BLaER1 treated with 17β-estradiol and CSF1 and Interleukin-3, amounts not matched to agents 10 nM and 100 nM (cell line): ENCODE measurements around the gene BPIFB2.
A peak's percentile ranks its signal among the peaks of the same experiment; 100 is the strongest.

ENCODE experiments used
- H3K27ac ChIP-seq, 11 experiments: shearing (Covaris generic); formaldehyde crosslinking; 2 replicates each; pipeline ENCODE4 v1.8.1; 2022
- H3K27me3 ChIP-seq, 11 experiments: shearing (Covaris generic); formaldehyde crosslinking; 2 replicates each; pipeline ENCODE4 v1.8.1; 2022
- H3K36me3 ChIP-seq, 11 experiments: shearing (Covaris generic); formaldehyde crosslinking; 2 replicates each; pipeline ENCODE4 v1.8.1; 2022
- H3K4me1 ChIP-seq, 10 experiments: shearing (Covaris generic); formaldehyde crosslinking; 2 replicates each; pipeline ENCODE4 v1.8.1; 2022
- H3K4me2 ChIP-seq, 11 experiments: shearing (Covaris generic); formaldehyde crosslinking; 2 replicates each; pipeline ENCODE4 v1.8.1; 2022
- H3K4me3 ChIP-seq, 10 experiments: shearing (Covaris generic); formaldehyde crosslinking; 2 replicates each; pipeline ENCODE4 v1.8.1; 2022
- H3K9ac ChIP-seq, 11 experiments: shearing (Covaris generic); formaldehyde crosslinking; 2 replicates each; pipeline ENCODE4 v1.8.1; 2022
- H3K9me3 ChIP-seq, 11 experiments: shearing (Covaris generic); formaldehyde crosslinking; replicated peaks in 1 of 11; 2 replicates each; pipeline ENCODE4 v1.8.1; 2022
- H4K20me1 ChIP-seq, 11 experiments: shearing (Covaris generic); formaldehyde crosslinking; 2 replicates each; pipeline ENCODE4 v1.8.1; 2022
- Cebpa-rat ChIP-seq, 11 experiments: shearing (Covaris generic); IDR thresholded peaks; 2 replicates each; pipeline ENCODE4 v1.8.1; 2022

BPIFB2 gene

GRCh38 chr20:33065785-33066184, 58.3 kb downstream of the BPIFB2 start:
- peaks cover 0 to 42% (median 34%) of the 10 kb centered on the region in 10 experiments; a peak in 16 of 20 replicates for H3K4me1 ChIP-seq
- no peak overlapping the region for H3K9ac ChIP-seq
- no peaks in the 10 kb centered on the region for H3K27me3 ChIP-seq
- TF ChIP-seq Cebpa-rat (IDR thresholded peaks at IDR 0.05): no peak
- H3K4me3 ChIP-seq: no peak overlapping the region
- H3K4me2 ChIP-seq: peak overlapping the region in 7 of 11 experiments; percentile 6 to 48 (median 30); a peak in 7 of 22 replicates
- H3K27ac ChIP-seq: no peak overlapping the region
- H3K9me3 ChIP-seq: no peaks in the 10 kb centered on the region
- H3K36me3 ChIP-seq: no peaks in the 10 kb centered on the region
- no peaks in the 10 kb centered on the region for H4K20me1 ChIP-seq

- H3K9ac ChIP-seq: 0 out of 22 replicates have a peak overlapping the region, but pooled peaks of 1 of the 11 experiments have one; percentile 15
- H3K36me3 ChIP-seq: no peaks in the 10 kb centered on the region
- peak overlapping the region in 2 of 11 experiments; percentile 7 to 40; a peak in 2 of 22 replicates for H3K27ac ChIP-seq
- H3K4me2 ChIP-seq: peak overlapping the region in 5 of 11 experiments; percentile 8 to 61 (median 43); a peak in 10 of 22 replicates
- H3K4me1 ChIP-seq: peaks cover 0 to 24% (median 16%) of the 10 kb centered on the region in 10 experiments; a peak in 16 of 20 replicates
- no peak overlapping the region for H3K4me3 ChIP-seq
- H4K20me1 ChIP-seq: no peaks in the 10 kb centered on the region
- no peaks in the 10 kb centered on the region for H3K9me3 ChIP-seq
- TF ChIP-seq Cebpa-rat (IDR thresholded peaks at IDR 0.05): no peak
- H3K27me3 ChIP-seq: no peaks in the 10 kb centered on the region
Observed at GRCh38 chr20:33067806-33068205, 60.3 kb downstream of the BPIFB2 start.

GRCh38 chr20:33068251-33068939, 60.9 kb downstream of the BPIFB2 start:
- H3K27ac ChIP-seq: peak overlapping the region in 1 of 11 experiments; percentile 40; a peak in 1 of 22 replicates
- H3K36me3 ChIP-seq: no peaks in the 10 kb centered on the region
- peaks cover 0 to 24% (median 16%) of the 10 kb centered on the region in 10 experiments; a peak in 16 of 20 replicates for H3K4me1 ChIP-seq
- no peak overlapping the region for H3K9ac ChIP-seq
- no peaks in the 10 kb centered on the region for H3K27me3 ChIP-seq
- no peaks in the 10 kb centered on the region for H3K9me3 ChIP-seq
- TF ChIP-seq Cebpa-rat (IDR thresholded peaks at IDR 0.05): no peak
- no peak overlapping the region for H3K4me3 ChIP-seq
- H4K20me1 ChIP-seq: no peaks in the 10 kb centered on the region
- H3K4me2 ChIP-seq: peak overlapping the region in 5 of 11 experiments; percentile 8 to 61 (median 43); a peak in 8 of 22 replicates

- Histone ChIP-seq H3K4me2 (no peak overlapping the region), H3K4me1 (peaks cover 0 to 24% (median 14%) of the 10 kb centered on the region in 10 experiments; a peak in 16 of 20 replicates), H3K36me3 (no peaks in the 10 kb centered on the region), H3K9ac (no peak overlapping the region), H3K27ac (no peak overlapping the region), H3K27me3 (no peaks in the 10 kb centered on the region), H3K9me3 (no peaks in the 10 kb centered on the region), H4K20me1 (no peaks in the 10 kb centered on the region), H3K4me3 (no peak overlapping the region)
- no peak for TF ChIP-seq Cebpa-rat (IDR thresholded peaks at IDR 0.05)
Observed at GRCh38 chr20:33069673-33070072, 62.2 kb downstream of the BPIFB2 start.

GRCh38 chr20:33070111-33071053, 62.9 kb downstream of the BPIFB2 start:
- no peaks in the 10 kb centered on the region for H3K27me3 ChIP-seq
- no peak for TF ChIP-seq Cebpa-rat (IDR thresholded peaks at IDR 0.05)

GRCh38 chr20:33071198-33071597, 63.7 kb downstream of the BPIFB2 start:
- H3K27me3 ChIP-seq: no peaks in the 10 kb centered on the region

More at GRCh38 chr20:33070111-33071053, 62.9 kb downstream of the BPIFB2 start:
- H3K4me1 ChIP-seq: peaks cover 0 to 21% (median 7%) of the 10 kb centered on the region in 10 experiments; a peak in 15 of 20 replicates
- no peak overlapping the region for H3K4me2 ChIP-seq
- no peaks in the 10 kb centered on the region for H3K36me3 ChIP-seq
- H3K9ac ChIP-seq: no peak overlapping the region
- no peaks in the 10 kb centered on the region for H3K9me3 ChIP-seq
- no peaks in the 10 kb centered on the region for H4K20me1 ChIP-seq
- H3K27ac ChIP-seq: no peak overlapping the region
- no peak overlapping the region for H3K4me3 ChIP-seq

GRCh38 chr20:33072362-33072761, 64.9 kb downstream of the BPIFB2 start:
- H3K4me1 ChIP-seq: peaks cover 0 to 12% (median 1%) of the 10 kb centered on the region in 10 experiments; a peak in 10 of 20 replicates
- no peak overlapping the region for H3K9ac ChIP-seq
- no peaks in the 10 kb centered on the region for H3K27me3 ChIP-seq
- H3K27ac ChIP-seq: no peak overlapping the region
- H3K36me3 ChIP-seq: no peaks in the 10 kb centered on the region
- H3K4me2 ChIP-seq: no peak overlapping the region
- H4K20me1 ChIP-seq: no peaks in the 10 kb centered on the region
- no peaks in the 10 kb centered on the region for H3K9me3 ChIP-seq
- H3K4me3 ChIP-seq: no peak overlapping the region
- TF ChIP-seq Cebpa-rat (IDR thresholded peaks at IDR 0.05): no peak

More at GRCh38 chr20:33071198-33071597, 63.7 kb downstream of the BPIFB2 start:
- H3K9ac ChIP-seq: no peak overlapping the region
- no peak overlapping the region for H3K27ac ChIP-seq
- no peaks in the 10 kb centered on the region for H3K36me3 ChIP-seq
- TF ChIP-seq Cebpa-rat (IDR thresholded peaks at IDR 0.05): no peak
- H3K4me1 ChIP-seq: peaks cover 0 to 14% (median 0%) of the 10 kb centered on the region in 10 experiments; a peak in 6 of 20 replicates
- 0 out of 22 replicates have a peak overlapping the region, but pooled peaks of 1 of the 11 experiments have one; percentile 5 for H3K4me2 ChIP-seq
- no peak overlapping the region for H3K4me3 ChIP-seq
- no peaks in the 10 kb centered on the region for H4K20me1 ChIP-seq
- H3K9me3 ChIP-seq: no peaks in the 10 kb centered on the region

GRCh38 chr20:33072813-33073212, 65.3 kb downstream of the BPIFB2 start:
- H3K4me1 ChIP-seq: peaks cover 0 to 12% (median 5%) of the 10 kb centered on the region in 10 experiments; a peak in 13 of 20 replicates
- no peak overlapping the region for H3K4me3 ChIP-seq
- TF ChIP-seq Cebpa-rat (IDR thresholded peaks at IDR 0.05): no peak
- no peaks in the 10 kb centered on the region for H3K36me3 ChIP-seq
- no peak overlapping the region for H3K9ac ChIP-seq
- no peaks in the 10 kb centered on the region for H4K20me1 ChIP-seq
- no peaks in the 10 kb centered on the region for H3K27me3 ChIP-seq
- H3K9me3 ChIP-seq: no peaks in the 10 kb centered on the region
- no peak overlapping the region for H3K4me2 ChIP-seq
- H3K27ac ChIP-seq: no peak overlapping the region
